Cardiac septum (tissue), 1 donor: ENCODE results near the gene REPIN1. TPM values are rescaled to one million over a fixed set of nuclear protein-coding genes. Genes with fewer than 3 reads are reported as not detected.

Experiments used
- DNase-seq: peaks from one replicate; pipeline ENCODE4 v3.0.0-alpha.2; 2020; ENCODE audit warnings: low spot score
- intact Hi-C: fragments of 100-400 bp; cut with DNase I; formaldehyde crosslinking; loops from one replicate; pipeline ENCODE4 v1.14.0; 2022
- total RNA-seq: library from RNA; stranded (reverse); fragmentation: NEBNext Ultra II Directional; extraction: Animal tissue kit (Norgen Biotek cat#: 25700); gene quantifications from one replicate; pipeline ENCODE4 v1.2.1, GENCODE V29; 2021
- donor health status: DM: no; HTN: no; CAD: no.

Gene REPIN1
- total RNA-seq, 1 donor from 2014 or later: 85.5 TPM

GRCh38 chr7:150371996-150372270 lies 3.3 kb downstream of the REPIN1 start:
- no peak for DNase-seq
- intact Hi-C loops: no loop called here

DNA sequence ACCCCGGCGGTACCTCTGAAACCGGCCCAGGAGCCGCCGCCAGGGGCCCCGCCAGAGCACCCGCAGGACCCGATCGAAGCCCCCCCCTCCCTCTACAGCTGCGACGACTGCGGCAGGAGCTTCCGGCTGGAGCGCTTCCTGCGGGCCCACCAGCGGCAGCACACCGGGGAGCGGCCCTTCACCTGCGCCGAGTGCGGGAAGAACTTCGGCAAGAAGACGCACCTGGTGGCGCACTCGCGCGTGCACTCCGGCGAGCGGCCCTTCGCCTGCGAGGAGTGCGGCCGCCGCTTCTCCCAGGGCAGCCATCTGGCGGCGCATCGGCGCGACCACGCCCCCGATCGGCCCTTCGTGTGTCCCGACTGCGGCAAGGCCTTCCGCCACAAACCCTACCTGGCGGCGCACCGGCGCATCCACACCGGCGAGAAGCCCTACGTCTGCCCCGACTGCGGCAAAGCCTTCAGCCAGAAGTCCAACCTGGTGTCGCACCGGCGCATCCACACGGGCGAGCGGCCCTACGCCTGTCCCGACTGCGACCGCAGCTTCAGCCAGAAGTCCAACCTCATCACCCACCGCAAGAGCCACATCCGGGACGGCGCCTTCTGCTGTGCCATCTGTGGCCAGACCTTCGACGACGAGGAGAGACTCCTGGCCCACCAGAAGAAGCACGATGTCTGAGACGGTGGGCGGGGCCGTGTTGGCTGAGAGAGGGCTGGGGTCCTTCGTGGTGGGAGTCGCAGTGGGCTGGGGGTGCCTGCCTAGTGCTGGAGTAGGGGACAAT lies 3.8 kb downstream of the REPIN1 start:
- no peak for DNase-seq

DNA sequence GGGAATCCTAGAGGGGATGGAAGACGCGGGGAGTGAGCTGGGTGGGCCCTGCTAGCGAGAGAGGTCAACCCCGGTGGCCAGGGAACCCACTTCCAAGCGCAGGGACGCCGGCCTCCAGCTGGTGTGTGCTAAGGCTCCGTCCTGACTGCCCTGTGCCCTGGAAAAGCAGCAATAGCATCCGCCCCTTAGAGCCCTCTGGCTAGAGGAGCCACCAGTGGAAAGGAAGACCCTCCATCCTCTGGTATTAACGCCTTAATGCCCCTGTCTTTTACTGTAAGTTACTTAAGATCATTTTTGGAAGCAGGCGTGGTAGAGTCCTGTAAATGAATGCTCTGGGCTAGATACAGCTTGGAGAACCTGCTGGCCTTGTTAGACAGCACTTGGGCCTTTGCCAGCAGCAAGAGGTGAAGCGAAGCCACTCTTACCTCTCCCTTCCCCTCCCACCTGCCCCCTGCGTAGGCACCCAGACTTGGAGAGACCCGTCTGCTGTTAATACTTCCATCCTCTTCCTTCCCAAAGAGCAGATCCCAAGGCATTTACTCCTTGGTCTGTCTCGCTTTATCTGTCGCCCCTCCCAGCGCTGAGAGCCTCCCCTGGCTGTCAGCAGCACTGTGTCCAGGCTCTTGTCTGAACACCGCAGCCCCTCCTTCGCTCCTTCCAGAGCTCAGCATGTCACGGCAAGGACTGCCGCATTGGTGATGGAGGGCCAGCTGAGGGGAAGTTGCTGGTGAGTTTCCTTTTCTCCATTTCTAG lies 4.6 kb downstream of the REPIN1 start:
- intact Hi-C loops: no loop called here
- DNase-seq: no peak

More for the DNA sequence above, 3.8 kb downstream of the REPIN1 start:
- intact Hi-C loops: no loop called here

DNA sequence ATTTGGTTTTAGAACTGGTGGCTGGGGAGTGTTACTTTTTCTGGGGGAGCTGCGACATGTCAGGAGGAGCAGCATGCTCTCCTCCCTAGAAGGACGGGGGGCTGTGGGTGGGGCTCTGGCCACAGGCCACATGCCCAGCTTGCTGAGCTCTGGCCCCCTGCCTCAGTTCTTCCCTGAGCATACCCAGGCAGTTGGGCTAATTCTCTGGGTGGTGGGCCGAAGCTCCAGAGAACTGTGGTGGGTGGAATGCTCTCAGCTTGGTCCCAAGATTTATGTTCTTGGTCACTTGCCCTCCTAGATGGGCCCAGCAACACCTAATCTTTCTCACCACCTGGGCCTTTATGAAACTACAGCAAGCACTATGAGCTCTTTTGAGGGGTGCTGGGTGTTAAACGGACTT lies 5.4 kb downstream of the REPIN1 start:
- intact Hi-C loops: no loop called here
- no peak for DNase-seq

DNA sequence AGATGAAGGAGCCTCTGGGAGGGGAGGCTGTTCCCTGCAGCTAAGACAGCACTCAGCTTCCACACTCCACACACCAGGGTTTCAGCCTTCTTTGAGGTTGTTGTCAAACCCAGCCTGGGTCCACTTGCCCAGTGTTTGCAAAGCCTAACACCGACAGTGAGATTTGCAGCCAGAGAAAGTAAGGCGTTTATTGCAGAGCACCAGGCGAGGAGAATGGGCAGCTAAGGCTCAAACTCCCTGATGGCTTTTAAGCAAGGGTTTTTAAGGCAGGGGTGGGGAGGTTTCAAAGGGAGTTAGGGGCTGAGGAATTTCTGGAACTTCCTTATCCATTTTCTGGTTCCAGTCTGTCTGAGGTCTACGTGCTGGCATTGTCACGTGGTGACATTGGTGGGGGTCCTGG lies 5.8 kb downstream of the REPIN1 start:
- intact Hi-C loops: no loop called here
- DNase-seq: no peak

- DNase-seq: no peak
- intact Hi-C loops: no loop called here
Measured at GRCh38 chr7:150375662-150376521, 7.3 kb downstream of the REPIN1 start.

GRCh38 chr7:150376560-150376959 lies 7.9 kb downstream of the REPIN1 start:
- intact Hi-C loops: no loop called here
- DNase-seq: no peak

DNA sequence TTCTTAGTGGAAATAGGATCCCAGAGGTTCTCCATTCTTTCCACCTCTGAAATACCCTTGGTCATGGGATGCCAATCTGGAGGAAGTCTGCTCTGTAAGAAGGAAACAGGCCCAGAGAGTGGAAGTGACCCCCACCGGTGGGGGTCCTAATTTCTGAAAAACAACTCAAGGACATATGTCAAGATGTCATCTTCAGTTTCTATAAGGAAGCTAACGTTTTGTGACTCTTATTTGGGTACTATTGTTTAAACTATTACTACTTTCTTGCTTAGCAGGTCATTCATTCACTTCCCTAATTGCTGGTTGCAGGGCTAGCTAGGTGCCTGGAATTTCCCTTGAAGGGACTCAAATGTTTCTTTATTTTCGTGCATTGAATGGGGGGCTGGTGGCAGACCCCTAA lies 8.6 kb downstream of the REPIN1 start:
- no peak for DNase-seq
- intact Hi-C loops: no loop called here

GRCh38 chr7:150377635-150378034 lies 9.0 kb downstream of the REPIN1 start:
- intact Hi-C loops: no loop called here
- DNase-seq: no peak

DNA sequence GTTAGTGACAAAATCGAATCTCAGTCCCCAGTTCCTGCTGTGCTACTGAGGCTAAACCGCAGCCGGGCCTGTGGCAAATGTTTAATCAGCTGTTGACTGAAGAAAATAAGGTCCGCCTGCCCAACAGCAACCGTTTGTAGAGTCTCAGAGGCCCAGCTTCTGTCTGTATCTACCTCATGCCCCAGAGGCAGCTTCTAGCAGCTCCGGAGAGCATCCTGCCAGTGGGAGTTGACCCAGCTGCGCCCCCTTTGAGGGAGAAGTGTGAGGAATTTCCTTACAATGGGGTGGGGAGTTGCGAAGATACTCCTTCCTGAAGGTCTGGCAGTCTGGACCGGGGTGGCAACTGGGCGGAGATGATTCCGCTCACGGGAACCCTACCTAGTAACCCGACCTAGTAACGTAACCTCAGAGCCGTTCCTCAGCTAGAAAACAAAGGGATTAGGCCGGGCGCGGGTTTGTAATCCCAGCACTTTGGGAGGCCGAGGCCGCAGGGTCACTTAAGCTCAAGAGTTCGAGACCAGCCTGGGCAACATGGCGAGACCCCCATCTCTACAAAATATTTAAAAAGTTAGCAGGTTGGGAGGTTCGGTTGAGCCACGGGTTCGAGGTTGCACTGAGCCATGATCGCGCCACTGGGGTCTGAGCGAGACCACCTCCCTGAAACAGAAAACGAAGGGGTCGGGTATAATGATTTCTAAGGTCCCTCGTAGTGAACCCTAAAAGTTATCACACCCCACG lies 9.7 kb downstream of the REPIN1 start:
- DNase-seq: no peak
- intact Hi-C loops: no loop called here

DNA sequence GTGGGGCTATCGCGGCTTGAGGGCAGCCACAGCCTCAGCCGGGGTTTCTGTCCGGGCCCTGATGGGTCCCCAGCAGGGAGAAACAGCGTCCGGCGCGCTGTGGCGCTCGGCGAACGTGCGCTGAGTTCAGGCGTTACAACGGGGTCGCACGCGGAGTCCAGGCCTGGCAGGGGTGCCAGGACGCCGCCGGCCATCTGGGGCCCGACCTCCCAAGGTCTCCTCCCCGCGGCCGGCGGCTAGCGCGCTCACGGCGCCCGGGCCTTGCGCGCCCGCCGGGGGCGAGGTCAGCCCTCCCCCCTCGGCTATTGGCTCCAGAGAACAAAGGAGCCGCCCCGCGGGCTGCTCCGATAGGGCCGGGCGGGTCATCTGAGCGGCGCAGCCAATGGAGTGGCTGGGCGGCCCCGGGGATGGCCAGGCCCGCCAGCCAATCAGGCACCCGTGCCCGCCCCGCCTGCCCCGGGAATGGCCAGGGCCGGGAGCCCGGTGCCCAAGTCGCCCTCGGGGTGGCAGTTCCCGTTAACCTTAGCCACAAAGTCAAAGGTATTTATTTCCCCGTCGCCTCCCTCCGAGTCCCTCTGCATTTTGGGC lies 10.3 kb downstream of the REPIN1 start, which contains the start of gene ZNF775:
Gene ZNF775, plus strand, starts transcription at position 478 of the 588 bp plus-strand sequence. CDS start 9,141 bp downstream, outside the sequence.
- intact Hi-C loops: no loop called here

DNA sequence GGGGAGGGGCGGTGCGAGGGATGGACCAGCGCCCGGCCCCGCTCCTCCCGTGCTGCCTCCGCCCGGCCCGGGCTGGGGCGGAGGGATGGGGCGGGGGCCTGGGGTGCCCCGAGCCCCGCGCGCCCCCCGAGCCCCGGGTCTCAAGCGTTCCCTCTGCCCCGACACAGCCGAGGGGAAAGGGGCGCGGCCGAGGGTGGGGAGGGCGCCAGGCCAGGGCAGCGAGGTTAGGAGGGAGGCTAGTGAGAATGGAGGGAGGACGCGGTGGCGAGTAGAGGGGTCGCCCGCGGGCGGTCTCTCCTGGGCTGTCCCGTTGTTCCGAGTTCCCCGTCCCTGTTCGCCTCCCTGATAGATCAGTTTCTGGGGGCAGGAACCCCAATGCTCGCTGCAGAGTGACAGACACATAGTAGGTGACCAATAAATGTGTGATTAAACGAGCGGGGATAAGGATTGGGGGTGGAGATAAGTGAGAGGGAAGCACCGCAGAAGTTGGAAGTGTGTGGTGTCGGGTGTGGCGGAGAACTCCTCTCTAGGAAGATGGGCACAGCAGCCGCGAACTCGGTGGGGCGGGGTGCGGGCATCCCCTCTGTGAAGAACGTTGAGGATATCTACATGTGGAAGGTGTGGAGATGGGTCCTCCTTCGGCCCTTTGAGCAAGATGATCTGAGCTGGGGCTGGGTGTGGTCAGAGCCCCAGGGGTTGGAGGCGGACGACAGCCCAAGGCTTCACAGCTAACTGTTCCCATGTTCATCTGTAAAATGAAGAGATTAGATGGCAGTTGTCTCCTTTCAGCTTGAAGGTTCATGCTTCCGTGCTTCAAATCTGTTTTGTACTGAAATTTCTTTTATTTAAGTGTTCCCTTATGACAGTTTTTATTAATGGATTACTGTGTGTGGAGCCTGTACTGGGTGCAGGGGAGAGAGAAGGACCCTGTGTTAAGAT lies 11.1 kb downstream of the REPIN1 start:
- no peak for DNase-seq
- intact Hi-C loops: no loop called here

More for the DNA sequence above, 10.3 kb downstream of the REPIN1 start, which contains the start of gene ZNF775:
- peak; percentile 98 for DNase-seq

- DNase-seq: no peak
- intact Hi-C loops: no loop called here
Measured at GRCh38 chr7:150380463-150380862, 11.8 kb downstream of the REPIN1 start.

DNA sequence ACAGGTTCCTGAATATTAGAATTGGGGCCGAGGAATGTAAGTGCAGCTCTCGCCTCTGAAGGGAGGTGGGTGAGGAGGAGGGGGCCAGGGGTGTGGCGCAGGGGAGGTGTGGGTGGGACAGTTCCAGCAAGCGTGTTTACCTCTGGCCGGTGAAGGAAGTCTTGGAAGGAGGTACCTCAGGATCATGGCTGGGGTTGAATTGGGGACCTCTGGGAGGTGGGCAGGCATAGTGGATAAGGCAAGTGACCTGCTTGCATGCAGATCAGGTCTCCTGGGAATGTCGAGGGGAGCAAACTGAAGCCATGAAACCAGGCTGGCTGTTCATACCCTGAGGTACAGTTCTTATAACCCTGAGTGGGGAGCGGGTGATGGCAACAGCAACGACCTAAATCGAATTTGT lies 12.5 kb downstream of the REPIN1 start:
- no peak for DNase-seq
- intact Hi-C loops: no loop called here

GRCh38 chr7:150381785-150382122 lies 13.1 kb downstream of the REPIN1 start:
- no peak for DNase-seq
- intact Hi-C loops: no loop called here

DNA sequence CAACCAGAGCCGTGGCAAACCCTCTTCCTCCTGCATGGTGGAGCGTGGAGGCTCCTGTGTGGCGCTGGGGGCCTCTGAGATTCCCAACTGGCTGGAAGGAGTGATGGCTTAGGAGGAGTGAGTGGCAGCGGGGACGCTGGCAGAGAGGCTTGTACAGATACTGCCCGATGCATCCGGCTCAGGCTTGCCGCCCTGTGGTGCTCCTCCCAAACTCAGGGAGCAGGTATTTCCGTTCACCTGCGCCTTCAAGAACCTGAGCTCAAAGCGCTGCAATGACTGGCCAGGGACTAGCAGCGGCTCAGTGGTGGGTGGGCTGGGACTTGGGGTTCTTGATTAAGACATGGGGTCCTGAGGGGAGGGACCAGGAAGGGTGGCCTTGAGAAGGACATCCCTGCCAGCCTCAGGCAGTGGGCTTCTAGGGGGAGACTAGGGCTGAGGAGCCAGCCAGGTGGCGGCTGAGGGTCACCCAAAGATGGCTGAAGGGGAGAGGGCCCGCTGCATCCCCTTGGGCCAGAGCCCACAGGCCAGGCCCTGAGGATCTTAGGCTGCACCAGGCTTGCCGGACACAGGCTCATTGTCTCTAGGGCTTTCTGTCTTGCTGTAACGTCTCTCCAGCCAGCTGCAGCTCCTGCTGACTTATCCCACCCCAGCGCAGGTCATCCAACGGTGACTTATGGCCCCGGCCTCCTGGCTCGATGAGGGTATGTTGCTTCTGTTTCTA lies 13.7 kb downstream of the REPIN1 start:
- intact Hi-C loops: no loop called here
- no peak for DNase-seq

DNA sequence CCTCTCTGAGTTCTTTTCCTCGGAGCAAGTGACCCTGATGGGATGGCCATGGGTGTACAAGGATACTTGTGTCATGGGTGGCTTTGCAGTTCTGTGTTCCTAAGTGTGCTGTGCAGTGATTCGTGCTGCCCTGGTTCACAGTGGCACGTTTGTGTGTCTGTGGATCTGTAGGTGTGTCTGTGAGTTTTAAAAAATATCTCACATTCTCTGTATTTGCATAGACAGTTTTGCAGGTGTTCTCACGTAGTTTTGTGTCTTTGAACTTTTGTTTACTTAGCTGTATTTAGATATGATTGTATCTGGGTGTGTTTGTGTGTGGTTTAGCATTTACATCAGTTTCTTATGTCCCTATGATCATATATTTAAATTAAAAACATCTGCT lies 14.2 kb downstream of the REPIN1 start:
- DNase-seq: no peak
- intact Hi-C loops: no loop called here
